A673 (cell line): ENCODE results near the gene PDE6B. TPM values are rescaled to one million over a fixed set of nuclear protein-coding genes. Genes with fewer than 3 reads are reported as not detected.
A peak's percentile ranks its signal among the peaks of the same experiment; 100 is the strongest.

ENCODE experiments used
- BruUV-seq: library from RNA; stranded (reverse); fragments of 400-500 nt; replicated peaks from 2 replicates; lab custom pipeline; 2021; lab: Mats Ljungman, UMichigan
- CTCF ChIA-PET: fragments of 300-600 bp; sonication (Branson Sonifier 250); formaldehyde crosslinking; loops from one replicate; lab custom pipeline; 2022; ENCODE audit warnings: antibody characterized with exemption; lab: Charles Lee
- POLR2A ChIA-PET: fragments of 300-600 bp; sonication (Branson Sonifier 250); formaldehyde crosslinking; loops from one replicate; lab custom pipeline; 2022; ENCODE audit warnings: antibody characterized with exemption; ENCODE audit not compliant: low non-redundant PET; lab: Charles Lee
- DNase-seq: peaks from one replicate; pipeline ENCODE4 v3.0.0-alpha.2; 2015; ENCODE audit warnings: low spot score
- H3K27ac ChIP-seq: fragments of 200-600 bp; sonication (generic); 2 replicates; pipeline ENCODE4 v1.5.1; 2016; ENCODE audit warnings: mixed run types, low read depth, mild to moderate bottlenecking, mixed read lengths, antibody characterized with exemption, low read length; ENCODE audit not compliant: poor library complexity, severe bottlenecking
- H3K27me3 ChIP-seq: fragments of 200-600 bp; sonication (generic); replicated peaks from 2 replicates; pipeline ENCODE4 v1.6.1; 2017; ENCODE audit warnings: mixed run types, low read depth, mild to moderate bottlenecking, mixed read lengths, antibody characterized with exemption, low read length; ENCODE audit not compliant: insufficient read depth, poor library complexity
- H3K36me3 ChIP-seq: fragments of 200-600 bp; sonication (generic); 2 replicates; pipeline ENCODE4 v1.6.1; 2016; ENCODE audit warnings: mixed run types, mild to moderate bottlenecking, mixed read lengths, antibody characterized with exemption, low read length; ENCODE audit not compliant: insufficient read depth, poor library complexity, severe bottlenecking
- H3K4me1 ChIP-seq: fragments of 200-600 bp; sonication (generic); 2 replicates; pipeline ENCODE4 v1.6.1; 2017; ENCODE audit warnings: mixed run types, mild to moderate bottlenecking, mixed read lengths, antibody characterized with exemption, low read length; ENCODE audit not compliant: insufficient read depth, poor library complexity, severe bottlenecking
- H3K4me3 ChIP-seq: fragments of 200-600 bp; sonication (generic); 2 replicates; pipeline ENCODE4 v1.5.1; 2016; ENCODE audit warnings: low read depth, mixed run types, mild to moderate bottlenecking, mixed read lengths, low read length; ENCODE audit not compliant: poor library complexity, severe bottlenecking
- H3K9me3 ChIP-seq: fragments of 200-600 bp; sonication (generic); 2 replicates; pipeline ENCODE4 v1.6.1; 2016; ENCODE audit warnings: mixed run types, low read depth, mild to moderate bottlenecking, mixed read lengths, antibody characterized with exemption, low read length; ENCODE audit not compliant: poor library complexity, severe bottlenecking
- EZH2 ChIP-seq: fragments of 200-600 bp; sonication (generic); IDR thresholded peaks from 2 replicates; pipeline ENCODE4 v1.6.1; 2017; ENCODE audit warnings: borderline replicate concordance, low read depth, mild to moderate bottlenecking, mixed read lengths, antibody characterized with exemption, low read length; ENCODE audit not compliant: poor library complexity, severe bottlenecking
- intact Hi-C: fragments of 100-400 bp; cut with micrococcal nuclease; formaldehyde crosslinking; loops from one replicate; pipeline ENCODE4 v1.10.0; 2022; ENCODE audit not compliant: unreplicated experiment
- total RNA-seq: library from RNA; stranded (reverse); gene quantifications from 2 replicates; pipeline ENCODE4 v1.2.3, GENCODE V29; 2021
- TF ChIP-seq, protein P1 (sequence below): fragments of 300-800, 200-600 bp; sonication (generic); conservative IDR thresholded peaks from 2 replicates; pipeline ENCODE4 v1.5.1; 2017; ENCODE audit warnings: low read depth, mild to moderate bottlenecking, antibody characterized with exemption, low read length, moderate library complexity, mixed read lengths

PDE6B gene
- total RNA-seq, 1 experiment from 2014 or later, result 10.4 TPM

DNA sequence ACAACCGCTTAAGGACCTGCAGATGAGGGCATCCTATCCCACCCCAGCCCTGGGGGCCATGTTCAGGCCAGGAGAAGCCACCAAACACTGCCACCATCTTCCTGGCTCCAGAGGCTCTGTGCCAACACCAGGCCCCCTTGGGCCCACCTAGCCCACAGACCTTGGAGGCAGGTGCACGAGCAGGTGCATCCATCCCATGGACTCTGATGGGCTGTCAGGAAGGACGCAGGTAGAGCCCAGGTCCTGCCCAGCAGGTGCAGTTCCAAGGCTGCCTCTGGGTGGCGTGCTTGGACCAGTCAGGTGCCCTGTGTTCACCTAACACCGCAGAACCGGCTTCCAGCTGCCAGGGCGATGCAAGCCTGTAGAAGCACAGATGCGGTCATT is 22.8 kb upstream of the PDE6B start:
- DNase-seq, result peak; percentile 46
- H3K4me3 ChIP-seq, result no peak overlapping the region
- H3K9me3 ChIP-seq, result no peaks in the 10 kb centered on the region
- no TSS peak for BruUV-seq
- no peaks in the 10 kb centered on the region for H3K27me3 ChIP-seq
- ChIA-PET CTCF (interaction anchor here (0.6 to 0.9 kb wide), 2 partner anchors 71 to 385 kb away, joined by 3 to 6 read pairs; partner anchors contain the start of genes ATP5ME and MYL5), POLR2A (no interaction called here)
- no peak overlapping the region for H3K27ac ChIP-seq
- intact Hi-C loops, result no loop called here
- no peaks in the 10 kb centered on the region for H3K36me3 ChIP-seq
- TF ChIP-seq, protein P1, sequence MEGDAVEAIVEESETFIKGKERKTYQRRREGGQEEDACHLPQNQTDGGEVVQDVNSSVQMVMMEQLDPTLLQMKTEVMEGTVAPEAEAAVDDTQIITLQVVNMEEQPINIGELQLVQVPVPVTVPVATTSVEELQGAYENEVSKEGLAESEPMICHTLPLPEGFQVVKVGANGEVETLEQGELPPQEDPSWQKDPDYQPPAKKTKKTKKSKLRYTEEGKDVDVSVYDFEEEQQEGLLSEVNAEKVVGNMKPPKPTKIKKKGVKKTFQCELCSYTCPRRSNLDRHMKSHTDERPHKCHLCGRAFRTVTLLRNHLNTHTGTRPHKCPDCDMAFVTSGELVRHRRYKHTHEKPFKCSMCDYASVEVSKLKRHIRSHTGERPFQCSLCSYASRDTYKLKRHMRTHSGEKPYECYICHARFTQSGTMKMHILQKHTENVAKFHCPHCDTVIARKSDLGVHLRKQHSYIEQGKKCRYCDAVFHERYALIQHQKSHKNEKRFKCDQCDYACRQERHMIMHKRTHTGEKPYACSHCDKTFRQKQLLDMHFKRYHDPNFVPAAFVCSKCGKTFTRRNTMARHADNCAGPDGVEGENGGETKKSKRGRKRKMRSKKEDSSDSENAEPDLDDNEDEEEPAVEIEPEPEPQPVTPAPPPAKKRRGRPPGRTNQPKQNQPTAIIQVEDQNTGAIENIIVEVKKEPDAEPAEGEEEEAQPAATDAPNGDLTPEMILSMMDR, result peak; percentile 75
- TF ChIP-seq EZH2, result no peak
- H3K4me1 ChIP-seq, result no peaks in the 10 kb centered on the region

DNA sequence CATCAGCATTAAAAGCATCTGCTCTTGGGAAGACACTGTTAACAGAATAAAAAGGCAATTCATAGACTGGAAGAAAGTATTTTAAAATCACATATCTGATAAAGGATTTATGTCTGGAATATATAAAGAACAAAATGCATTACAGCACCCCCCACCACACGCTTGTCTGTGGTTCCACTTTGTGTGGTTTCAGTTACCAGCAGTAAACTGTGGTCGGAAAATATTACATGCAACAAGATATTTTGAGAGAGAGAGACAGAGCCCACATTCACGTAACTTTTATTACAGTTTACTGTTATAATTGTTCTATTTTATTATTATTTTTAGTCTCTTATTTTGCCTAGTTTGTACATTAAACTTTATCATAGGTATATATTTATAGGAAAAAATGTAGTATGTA is 21.2 kb upstream of the PDE6B start:
- CTCF ChIA-PET, result no interaction called here
- Histone ChIP-seq H3K27me3 (no peaks in the 10 kb centered on the region), H3K36me3 (no peaks in the 10 kb centered on the region), H3K4me3 (no peak overlapping the region), H3K4me1 (no peaks in the 10 kb centered on the region), H3K27ac (no peak overlapping the region), H3K9me3 (no peaks in the 10 kb centered on the region)
- no peak for DNase-seq
- no TSS peak for BruUV-seq
- TF ChIP-seq EZH2, result no peak
- TF ChIP-seq, protein P1, result no peak
- intact Hi-C loops, result no loop called here
- POLR2A ChIA-PET, result no interaction called here

DNA sequence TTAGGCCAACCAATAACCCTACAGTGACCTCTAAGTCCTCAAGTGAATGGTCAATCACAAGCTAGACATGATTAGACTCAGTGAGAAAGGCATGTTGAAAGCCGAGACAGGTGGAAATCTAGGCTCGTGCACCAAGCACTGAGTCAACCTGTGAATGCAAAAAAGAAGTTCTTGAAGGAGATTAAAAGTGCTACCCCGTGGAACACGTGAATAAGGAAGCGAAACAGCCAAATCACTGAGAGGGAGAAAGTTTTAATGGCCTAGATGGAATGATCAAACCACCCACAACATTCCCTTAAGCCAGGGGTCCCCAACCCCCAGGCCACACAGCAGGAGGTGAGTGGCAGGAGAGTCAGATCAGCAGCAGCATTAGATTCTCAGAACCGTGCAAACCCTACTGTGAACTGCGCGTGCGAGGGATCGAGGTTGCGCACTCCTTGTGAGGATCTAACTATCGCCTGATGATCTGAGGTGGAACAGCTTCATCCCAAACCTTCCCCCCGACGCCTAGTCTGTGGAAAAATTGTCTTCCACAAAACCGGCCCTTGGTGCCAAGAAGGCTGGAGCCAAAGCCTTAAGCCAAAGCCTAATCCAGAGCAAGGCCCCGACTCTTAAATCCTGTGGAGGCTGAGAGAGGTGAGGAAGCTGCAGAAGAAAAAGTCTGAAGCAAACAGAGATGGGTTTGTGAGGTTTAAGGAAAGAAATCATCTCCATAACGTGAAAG is 19.5 kb upstream of the PDE6B start:
- TF ChIP-seq, protein P1, result no peak
- no peak for TF ChIP-seq EZH2
- no TSS peak for BruUV-seq
- Histone ChIP-seq H3K4me1 (no peaks in the 10 kb centered on the region), H3K27ac (no peak overlapping the region), H3K36me3 (no peaks in the 10 kb centered on the region), H3K4me3 (no peak overlapping the region), H3K27me3 (peaks cover 2% of the 10 kb centered on the region), H3K9me3 (no peaks in the 10 kb centered on the region)
- ChIA-PET CTCF (no interaction called here), POLR2A (no interaction called here)
- intact Hi-C loops, result no loop called here
- no peak for DNase-seq
